ENCODE measurements around the gene PPP5C.
"Not testable (repeated sequence)": the region's sequence is repeated elsewhere in the genome, so short reads cannot be mapped to it uniquely, and the experiment has no call there.

The PPP5C gene

DNA sequence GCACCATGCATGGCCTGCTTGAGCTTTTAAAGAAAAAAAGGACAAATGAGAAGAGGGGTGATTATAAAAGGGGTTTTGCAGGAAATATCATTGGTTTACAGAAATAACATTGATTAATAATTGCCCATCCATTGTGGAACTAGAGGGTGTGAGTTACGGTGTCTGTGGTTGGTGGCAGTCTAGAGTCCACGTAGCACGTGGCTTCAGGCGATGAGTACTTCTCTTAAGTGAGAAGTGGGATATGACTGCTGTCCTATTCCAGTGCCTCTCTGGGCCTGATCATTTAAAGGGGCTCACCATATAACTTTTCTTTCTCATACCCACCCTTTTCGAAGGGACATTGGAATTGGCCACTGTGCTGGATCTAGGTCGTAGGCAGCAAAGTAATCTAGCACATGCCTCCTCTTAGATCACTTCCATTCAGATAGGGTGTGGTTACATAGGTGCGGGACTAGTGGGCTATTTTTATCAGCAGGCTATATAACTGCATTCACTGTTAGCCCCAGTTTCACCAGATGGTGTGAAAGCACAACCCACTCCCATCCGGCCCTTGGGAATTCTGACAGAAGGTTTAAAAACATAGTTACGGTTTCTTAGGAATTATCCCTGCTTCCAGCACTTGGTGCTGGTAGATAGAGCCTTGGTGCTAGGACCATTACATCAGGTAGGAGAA lies 19.9 kb downstream of the PPP5C start:
- DNase-seq (ENCODE audit: low spot score), result no peak

DNA sequence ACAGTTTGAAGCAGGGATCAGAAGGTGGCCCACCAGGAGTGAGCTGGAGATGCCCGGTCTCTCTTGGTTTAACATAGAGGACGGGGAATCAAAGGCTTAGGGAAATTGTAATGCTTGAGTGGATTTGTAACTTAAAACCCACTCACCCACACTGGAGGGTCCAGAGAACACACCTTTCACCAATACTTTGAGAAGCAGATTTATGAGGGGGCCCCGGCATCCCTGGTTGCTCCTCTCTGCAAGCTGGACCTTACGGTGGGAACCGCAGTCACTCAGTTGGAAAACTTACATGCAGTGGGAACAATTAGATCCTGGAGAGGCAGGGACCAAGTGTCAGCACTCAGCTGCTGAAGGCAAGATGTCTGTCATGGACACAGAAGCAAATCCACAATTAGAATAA lies 20.5 kb downstream of the PPP5C start:
- DNase-seq (ENCODE audit: low spot score), result no peak

DNA sequence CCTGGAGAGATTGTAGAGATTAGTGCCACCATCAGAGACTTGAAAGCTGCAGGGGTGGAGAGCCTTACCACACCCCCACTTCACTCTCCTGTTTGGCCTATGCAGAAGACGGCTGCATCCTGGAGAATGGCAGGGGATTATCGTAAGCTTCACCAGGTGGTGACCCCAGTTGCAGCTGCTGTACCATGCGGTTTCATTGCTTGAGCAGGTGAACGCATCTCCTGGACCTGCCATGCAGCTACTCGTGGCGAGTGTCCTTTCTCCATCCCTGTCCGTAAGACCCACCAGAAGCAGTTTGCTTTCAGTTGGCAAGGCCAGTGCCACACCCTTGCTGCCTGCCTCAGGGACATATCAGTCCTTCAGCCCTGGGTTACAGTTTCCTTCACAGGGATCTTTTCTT lies 21.2 kb downstream of the PPP5C start:
- DNase-seq (ENCODE audit: low spot score), result no peak

DNA sequence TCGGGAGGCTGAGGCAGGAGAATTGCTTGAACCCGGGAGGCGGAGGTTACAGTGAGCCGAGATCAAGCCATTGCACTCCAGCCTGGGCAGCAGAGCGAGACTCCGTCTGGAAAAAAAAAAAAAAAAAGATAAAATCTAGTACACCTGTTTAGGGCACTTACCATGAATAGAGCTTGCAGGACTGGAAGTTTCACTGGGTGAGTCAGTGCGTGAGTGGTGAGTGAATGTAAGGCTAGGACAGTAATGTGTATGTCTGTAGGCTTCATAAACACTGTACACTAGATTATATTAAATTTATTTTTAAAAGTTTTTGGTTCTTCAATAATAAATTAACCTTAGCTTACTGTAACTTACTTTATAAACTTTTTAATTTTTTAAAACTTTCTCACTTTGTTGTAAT lies 22.9 kb downstream of the PPP5C start:
- DNase-seq (ENCODE audit: low spot score), result no peak

DNA sequence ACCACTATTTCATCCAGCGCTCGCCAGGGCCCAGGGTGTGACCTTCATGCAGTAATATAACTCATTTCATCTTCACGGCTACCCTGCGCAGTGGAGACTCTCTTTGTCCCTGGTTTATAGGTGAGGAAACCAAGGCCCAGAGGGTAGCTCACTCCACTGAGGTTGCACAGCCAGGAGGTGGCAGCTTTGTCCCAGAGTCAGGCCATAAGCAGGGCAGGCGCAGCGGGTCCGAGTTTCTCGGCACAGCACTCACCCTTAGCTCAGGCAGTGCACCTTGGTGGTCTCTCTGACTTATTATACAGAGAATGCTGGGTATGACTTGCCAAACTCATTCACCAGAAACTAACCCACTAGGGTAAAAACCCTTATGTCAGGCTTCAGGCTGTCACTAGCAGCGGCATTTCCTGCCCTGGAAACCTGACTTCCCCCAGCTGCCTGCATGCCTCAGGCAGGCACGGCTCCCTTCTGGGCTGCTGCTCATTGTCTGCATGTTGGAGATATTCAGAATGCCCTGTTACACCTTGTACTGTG lies 24.5 kb downstream of the PPP5C start:
- DNase-seq (ENCODE audit: low spot score), result no peak

DNA sequence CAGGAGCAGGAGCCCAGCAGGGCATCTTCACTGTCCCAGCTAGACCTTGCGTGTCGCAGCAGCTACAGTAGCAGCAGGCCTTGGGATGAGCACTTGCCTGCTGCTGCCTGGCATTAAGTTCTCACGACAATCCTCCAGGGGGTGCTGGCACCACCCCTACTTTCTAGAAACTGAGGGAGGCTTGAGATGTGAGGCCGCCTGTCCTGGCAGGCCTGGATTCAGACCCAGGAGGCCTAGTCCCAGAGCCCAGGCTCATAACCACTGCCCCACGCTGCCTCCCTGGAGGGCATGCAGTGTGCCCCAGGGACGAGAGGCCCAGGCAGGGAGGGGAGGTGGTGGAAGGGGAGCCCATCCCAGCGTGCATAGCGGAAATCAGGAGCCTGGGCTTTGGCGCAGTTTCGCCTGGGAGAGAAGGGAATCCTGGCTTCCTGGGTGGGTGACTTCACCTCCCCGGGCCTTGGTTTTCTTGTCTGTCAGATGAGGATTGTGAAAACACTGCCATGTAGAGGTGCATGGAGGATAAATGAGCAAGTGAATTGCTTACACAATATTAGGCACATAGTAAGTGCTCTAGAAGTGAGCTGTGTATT lies 26.1 kb downstream of the PPP5C start:
- DNase-seq (ENCODE audit: low spot score), result no peak

DNA sequence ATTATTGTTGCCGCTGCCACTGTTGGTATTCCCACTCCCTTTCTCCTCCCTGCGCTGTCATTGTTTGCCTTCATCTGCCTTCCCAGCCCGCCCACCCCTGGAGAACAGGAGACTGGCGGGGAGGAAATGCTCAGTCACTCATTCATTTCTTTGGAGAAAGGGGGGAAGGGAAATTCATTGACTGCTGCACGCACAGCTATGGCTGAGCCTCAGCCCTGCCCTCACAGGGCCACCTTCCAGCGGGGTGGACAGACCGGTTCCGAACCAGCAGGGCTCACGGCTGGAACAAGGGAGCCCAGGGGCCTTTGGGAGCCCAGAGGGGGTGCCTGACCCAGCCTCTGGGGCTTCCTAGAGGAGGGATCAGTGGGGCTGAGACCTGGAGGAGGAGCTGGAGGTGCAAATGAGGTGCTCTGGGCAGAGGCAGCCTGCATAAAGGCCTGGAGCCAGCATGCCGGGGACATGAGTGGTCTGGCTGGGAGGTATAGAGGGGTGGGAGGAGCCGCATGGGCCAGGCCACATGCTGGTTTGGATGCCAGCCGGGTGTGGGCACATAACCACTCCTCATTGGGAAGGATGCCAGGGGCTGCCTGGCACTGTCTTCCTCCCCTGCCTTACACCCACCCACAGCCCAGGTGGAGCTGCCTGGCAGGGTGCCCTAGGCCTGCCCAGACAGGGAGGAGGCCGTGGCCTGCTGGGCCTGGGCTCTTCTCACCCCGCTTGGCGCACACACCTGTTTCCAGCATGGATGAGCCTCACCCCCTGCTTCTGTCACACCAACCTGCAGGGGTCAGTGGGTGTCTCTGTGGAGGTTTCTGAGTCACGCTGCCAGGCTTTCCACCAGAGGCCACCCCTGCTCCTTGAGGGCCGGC lies 26.8 kb downstream of the PPP5C start:
- no peak for DNase-seq (ENCODE audit: low spot score)

DNA sequence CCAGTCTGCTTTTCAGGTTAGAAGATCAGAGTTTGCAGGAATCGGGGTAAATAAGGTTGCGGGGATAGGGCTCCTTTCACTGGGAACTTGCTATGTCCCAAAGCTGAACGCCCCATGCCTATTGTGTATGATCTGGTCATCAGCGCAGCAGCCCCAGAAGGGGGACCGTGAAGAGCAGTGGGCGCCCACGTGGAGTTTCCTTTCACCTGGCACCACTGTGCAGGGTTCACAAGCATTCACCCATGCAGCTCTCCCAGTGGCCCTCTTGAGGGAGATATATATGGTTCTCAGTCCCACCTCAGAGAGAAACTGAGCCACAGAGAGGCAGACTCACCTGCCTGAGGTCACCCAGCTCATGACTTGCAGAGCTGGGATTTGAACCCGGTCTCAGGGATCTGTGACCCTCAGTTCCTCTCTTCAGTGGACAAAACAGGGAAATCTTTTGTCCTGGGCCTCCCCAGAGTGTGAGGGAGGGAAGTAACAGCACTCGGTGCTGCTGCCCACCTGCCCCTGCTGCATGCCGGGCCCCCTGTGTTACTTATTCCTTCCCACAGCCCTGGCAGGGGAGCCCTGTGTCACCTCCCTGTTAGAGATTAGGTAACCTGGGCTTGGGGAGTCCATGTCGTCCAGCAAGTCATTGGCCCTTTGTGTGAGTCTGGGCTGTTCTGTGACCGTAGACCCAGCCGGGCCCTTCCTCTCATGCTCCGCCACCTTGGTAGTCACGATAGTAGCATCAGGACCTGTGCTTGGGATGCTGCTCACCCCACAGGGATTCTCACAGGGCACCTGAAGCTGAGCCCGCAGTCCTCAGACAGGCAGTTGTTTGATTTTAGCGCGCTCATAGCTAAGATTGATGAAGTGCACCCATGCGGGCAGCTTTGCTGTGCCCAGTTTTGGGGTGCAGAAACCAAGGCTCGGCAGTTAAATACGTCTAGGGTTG lies 27.9 kb downstream of the PPP5C start:
- no peak for DNase-seq (ENCODE audit: low spot score)

DNA sequence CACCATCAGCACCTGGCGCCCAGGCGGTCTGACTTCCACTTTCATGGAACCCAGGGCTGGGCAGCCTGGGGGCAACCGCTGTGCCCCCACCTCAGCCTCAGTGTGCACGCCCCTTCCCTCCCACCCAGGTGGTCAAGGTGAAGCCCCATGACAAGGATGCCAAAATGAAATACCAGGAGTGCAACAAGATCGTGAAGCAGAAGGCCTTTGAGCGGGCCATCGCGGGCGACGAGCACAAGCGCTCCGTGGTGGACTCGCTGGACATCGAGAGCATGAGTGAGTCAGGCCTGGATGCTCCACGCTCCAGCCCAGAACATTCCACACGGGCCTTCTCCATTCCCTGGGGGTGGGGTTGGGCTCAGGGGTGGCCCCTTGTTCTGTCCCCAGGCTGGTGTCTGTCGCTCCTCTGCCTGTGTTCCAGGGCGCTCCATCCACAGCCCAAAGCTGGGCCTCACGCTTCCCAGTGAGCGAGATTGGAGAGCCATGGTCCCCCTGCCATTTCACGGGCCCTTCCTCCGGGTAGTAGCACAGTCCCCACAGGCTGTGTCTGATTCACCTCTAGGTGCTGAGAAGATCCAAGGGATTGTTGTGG lies 28.7 kb downstream of the PPP5C start:
- DNase-seq (ENCODE audit: low spot score), result not testable (repeated sequence)

DNA sequence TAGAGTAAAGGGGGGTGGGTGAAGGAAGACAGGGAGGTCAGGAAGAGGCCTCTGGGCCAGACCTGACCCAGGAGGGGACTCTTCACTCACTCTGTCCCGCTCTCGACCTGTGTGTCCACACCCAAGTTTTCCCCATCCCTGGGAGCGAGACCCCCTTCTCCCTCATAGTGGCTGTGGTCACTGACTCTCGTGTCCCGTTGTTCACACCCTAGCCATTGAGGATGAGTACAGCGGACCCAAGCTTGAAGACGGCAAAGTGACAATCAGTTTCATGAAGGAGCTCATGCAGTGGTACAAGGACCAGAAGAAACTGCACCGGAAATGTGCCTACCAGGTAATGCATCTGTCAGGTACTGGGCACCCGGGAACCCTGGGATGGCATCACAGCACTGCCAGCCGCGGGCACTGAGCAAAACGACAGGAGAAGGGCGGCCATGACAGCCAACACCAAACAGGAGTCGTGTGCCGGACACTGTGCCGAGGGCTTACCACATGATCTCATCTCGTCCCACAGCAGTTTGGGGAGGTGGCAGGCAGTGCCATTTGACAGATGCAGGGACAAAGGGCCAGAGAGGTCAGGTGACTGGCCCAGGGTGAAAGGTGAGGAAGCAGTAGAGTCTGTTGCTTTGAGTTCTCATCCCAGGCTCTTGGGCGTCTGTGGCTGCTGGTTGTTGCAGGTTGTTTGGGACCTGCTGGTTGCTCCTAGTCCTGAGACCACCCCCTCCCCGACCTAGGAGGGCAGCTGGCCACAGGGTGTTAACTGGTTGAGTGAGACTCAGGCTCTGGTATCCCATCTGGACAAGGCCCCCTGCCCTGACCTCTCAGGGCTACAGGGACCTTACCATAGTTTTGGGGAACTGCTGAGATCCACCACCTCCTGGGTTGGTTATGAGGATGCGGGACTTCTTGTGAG lies 29.6 kb downstream of the PPP5C start:
- DNase-seq (ENCODE audit: low spot score), result no peak

DNA sequence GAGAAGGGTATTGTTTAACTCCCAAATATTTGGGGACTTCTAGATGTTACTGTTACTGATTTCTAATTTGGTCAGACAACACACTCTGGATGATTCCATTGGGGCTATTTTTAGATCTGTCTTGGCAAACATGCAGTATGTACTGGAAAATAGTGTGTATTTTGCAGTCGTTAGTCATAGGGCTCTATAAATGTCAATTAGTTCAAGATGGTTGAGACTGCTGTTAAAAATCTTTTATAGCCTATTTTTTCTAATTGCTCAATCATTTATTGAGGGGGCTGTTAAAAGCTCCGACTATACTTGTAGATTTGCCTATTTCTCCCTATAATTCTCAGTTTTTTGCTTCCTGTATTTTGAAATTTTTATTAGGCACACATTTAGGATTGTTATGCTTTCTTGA lies 31.4 kb downstream of the PPP5C start:
- DNase-seq (ENCODE audit: low spot score), result no peak

DNA sequence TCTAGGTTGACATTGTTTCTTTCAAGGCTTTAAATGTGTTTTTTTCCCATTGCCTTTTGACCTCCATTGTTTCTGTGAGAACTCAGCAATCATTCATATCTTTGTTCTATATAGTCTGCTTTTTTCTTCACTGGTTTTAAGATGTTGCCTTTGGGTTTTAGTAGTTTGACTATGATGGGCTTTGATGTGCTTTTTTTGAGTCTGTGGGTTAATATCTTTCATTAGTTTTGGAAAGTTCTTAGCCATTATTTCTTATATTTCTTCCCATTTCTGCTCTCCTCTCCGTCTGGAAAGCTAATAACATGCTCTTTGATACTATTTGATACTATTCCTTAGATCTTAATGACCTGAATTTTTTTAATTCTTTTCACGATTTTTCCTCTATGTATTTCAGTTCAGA lies 33.8 kb downstream of the PPP5C start:
- no peak for DNase-seq (ENCODE audit: low spot score)

DNA sequence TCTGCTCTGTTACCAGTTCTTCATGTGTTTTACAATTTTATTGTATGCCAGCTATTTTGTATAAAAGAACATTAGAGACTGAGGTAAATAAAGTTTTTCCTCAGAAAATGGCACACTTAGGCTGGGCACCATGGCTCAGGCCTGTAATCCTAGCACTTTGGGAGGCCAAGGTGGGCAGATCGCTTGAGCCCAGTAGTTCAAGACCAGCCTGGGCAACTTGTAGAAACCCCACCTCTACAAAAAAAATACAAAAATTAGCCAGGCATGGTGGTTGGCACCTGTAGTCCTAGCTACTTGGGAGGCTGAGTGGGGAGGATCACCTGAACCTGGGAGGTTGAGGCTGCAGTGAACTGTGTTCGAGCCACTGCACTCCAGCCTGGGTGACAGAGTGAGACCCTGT lies 34.5 kb downstream of the PPP5C start:
- DNase-seq (ENCODE audit: low spot score), result no peak

DNA sequence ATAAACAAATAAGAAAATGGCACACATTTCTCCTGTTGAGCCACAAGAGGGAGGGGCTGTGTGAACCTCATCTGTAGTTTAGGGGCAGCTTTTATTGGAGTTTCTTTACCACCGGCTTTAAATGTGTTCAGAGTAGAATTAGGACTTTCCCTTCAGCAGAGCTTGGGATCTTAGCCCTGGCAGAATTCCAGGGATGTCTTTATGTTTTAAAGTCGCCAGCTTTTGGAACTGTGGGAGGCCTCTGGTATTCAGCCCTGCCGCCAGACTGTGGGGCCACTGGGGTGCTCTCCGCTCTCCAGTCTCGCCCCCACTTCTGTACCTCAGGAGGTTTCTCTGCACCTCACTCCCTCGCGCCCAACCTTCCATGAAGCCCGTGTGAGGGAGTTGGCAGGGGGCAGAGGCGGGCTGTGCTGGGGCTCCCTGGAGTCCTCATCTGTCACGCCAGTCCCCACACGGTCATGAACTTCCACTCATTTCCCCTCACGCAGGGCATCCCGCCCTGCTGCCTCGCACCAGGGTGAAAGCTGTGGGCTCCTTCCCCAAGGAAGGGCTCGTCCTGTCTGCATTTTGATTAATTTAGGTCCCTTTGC lies 35.0 kb downstream of the PPP5C start:
- no peak for DNase-seq (ENCODE audit: low spot score)

DNA sequence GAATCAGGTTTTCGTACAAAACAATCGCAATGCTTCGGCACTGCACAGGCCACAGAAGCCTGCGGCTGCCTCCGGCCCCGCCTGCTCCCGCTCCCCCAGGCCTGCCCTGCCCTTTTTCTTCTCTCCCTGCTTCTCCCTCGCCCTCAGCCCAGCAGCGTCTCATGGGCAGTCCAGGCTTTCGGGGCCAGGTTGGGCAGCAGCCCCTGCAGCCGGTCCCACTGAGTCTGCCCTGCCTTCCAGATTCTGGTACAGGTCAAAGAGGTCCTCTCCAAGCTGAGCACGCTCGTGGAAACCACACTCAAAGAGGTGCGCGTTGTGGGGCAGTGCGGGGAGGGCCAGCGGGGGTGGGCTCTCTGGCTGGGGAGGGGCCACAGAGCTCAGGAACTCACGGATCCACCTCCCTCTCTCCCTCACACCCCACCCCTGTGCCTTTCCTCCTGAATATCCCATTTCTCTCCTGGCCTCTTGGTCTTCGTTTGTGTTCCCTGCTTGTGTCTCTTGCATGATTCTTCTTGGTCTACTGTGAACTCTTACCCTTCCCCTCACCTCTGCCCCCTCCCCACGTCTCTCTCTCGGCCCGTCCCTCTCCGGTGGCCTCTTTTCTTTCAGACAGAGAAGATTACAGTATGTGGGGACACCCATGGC lies 36.4 kb downstream of the PPP5C start:
- DNase-seq (ENCODE audit: low spot score), result no peak

DNA sequence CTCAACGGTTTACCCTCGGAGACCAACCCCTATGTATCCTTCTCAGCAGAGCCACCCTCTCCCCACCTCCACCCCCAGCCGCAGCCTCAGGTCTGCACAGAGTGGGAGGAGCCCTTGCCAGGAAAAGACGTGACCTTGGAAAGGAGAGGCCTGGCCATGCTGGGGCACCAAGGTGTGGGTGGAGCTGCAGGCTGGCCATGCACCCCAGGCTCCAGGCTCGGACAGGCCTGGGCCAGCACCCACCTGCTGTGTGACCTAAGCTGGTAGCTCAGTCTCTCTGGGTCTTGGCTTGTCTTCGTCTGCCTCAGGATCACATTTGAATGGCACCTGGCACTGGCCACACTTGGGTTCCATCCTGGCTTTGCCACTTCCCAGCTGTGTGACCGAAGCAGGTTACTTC lies 37.0 kb downstream of the PPP5C start:
- no peak for DNase-seq (ENCODE audit: low spot score)

DNA sequence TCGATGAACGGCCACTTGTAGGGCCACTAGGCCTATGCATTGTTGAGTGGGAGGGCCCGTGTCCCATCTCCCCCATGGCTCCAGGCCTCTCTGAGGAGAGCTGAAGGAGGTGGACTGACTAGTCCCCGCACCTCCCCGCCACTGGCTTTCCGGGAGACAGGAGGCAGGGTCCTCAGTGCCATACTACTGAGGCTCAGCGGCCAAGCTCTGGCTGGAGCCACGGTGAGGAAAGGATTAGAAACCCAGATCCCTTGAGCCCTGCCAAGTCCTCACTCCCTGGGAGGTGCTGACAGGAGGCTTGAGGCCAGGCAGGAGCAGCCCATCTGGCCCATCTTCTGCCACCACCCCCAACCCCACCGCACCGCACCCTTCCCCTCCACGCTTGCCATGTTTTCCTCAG lies 37.5 kb downstream of the PPP5C start:
- no peak for DNase-seq (ENCODE audit: low spot score)

DNA sequence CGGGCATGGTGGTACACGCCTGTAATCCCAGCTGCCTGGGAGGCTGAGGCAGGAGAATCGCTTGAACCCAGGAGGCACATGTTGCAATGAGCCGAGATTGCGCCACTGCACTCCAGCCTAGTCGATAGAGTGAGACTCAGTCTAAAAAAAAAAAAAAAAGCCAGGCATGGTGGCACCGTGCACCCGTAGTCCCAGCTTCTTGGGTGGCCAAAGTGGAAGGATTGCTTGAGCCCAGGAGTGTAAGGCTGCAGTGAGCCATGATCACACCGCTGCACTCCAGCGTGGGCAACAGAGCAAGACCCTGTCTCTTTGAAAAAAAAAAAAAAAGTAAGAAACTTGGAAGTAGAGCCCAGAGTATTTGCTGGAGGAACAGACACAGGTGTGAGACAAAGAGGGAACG lies 38.7 kb downstream of the PPP5C start:
- no peak for DNase-seq (ENCODE audit: low spot score)

DNA sequence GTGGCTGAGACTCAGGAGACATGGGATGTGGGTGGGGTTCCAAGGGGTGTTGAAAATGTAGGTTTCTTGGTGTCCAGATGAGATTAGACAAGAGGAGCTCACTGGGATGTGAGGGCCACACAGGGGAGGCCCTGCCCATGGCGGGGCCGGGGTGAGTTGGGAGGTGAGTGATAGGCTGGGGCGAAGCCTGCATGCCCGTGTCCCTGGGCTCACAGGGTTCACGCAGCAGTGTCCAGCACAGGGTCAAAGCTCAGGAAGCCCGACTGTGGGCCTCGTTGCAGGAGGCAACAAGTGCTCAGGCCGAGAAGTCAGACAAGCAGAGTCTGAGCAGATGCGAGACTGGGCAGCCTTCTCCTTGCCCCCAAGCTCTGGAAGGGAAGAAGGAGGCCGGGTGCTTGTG lies 39.3 kb downstream of the PPP5C start:
- no peak for DNase-seq (ENCODE audit: low spot score)

All from CD4-positive, alpha-beta T cell treated with Interleukin-15 for 4 hours (primary cell).